ENCODE measurements around the gene UNC119.

- TF ChIP-seq POLR2A (IDR thresholded peaks at IDR 0.05; ENCODE audit: low read depth) (peak; percentile 84), POLR2AphosphoS5 (IDR thresholded peaks at IDR 0.05) (peak; percentile 98), CTCF (IDR thresholded peaks at IDR 0.05) (no peak)
These were observed 46.4 kb upstream of the UNC119 start, which contains the start of gene SPAG5 for GRCh38 chr17:28598799-28599310.
